Gastroesophageal sphincter (tissue), 3 donors: Measurements from ENCODE around the gene CTSO.
"Not testable (repeated sequence)": the region's sequence is repeated elsewhere in the genome, so short reads cannot be mapped to it uniquely, and the experiment has no call there.

Experiments
- CTCF ChIP-seq, 4 experiments: fragments of 200-600 bp in 2 of 4; fragments of 450-650 bp in 2 of 4; sonication (generic) in 1 of 4; IDR thresholded peaks; one replicate each; pipeline ENCODE4 v1.5.1; 2017 to 2019; ENCODE audit warnings: antibody characterized with exemption in 4 of 4, mild to moderate bottlenecking in 2 of 4, moderate library complexity in 2 of 4
- EP300 ChIP-seq: sonication (generic); formaldehyde crosslinking; IDR thresholded peaks from one replicate; pipeline ENCODE4 v1.6.1; 2017; ENCODE audit warnings: antibody characterized with exemption, mild to moderate bottlenecking
- POLR2A ChIP-seq, 2 donors: fragments of 450-650 bp; IDR thresholded peaks; one replicate each; pipeline ENCODE4 v1.6.1; 2017; ENCODE audit warnings: antibody characterized with exemption in 2 of 2, mild to moderate bottlenecking in 2 of 2, moderate library complexity in 1 of 2

GRCh38 chr4:155898371-155898770, 55.3 kb downstream of the CTSO start:
- TF ChIP-seq CTCF (IDR thresholded peaks at IDR 0.05); POLR2A (IDR thresholded peaks at IDR 0.05); EP300: not testable (repeated sequence)
